HG02623 (cell line): ENCODE measurements around the gene PPAN.

Experiments used
- ATAC-seq: cut with Tn5 transposase; IDR thresholded peaks from one replicate; pipeline ENCODE4 v1.9.1; 2021; ENCODE audit warnings: moderate library complexity; ENCODE audit not compliant: unreplicated experiment

PPAN gene

GRCh38 chr19:10112895-10113591, 6.9 kb downstream of the PPAN start:
- no peak for ATAC-seq

GRCh38 chr19:10113592-10113963, 7.4 kb downstream of the PPAN start:
- ATAC-seq, result no peak

- no peak for ATAC-seq
Observed at GRCh38 chr19:10113964-10114650, 7.9 kb downstream of the PPAN start.

GRCh38 chr19:10114651-10115391, 8.7 kb downstream of the PPAN start:
- no peak for ATAC-seq

GRCh38 chr19:10115392-10116084, 9.4 kb downstream of the PPAN start:
- no peak for ATAC-seq

- no peak for ATAC-seq
Observed at GRCh38 chr19:10116085-10116865, 10.1 kb downstream of the PPAN start.

- no peak for ATAC-seq
Observed at GRCh38 chr19:10116866-10117616, 10.9 kb downstream of the PPAN start.

- no peak for ATAC-seq
Observed at GRCh38 chr19:10118960-10119359, 12.8 kb downstream of the PPAN start.

- ATAC-seq, result no peak
Observed at GRCh38 chr19:10120538-10121189, 14.5 kb downstream of the PPAN start.

GRCh38 chr19:10122045-10122444, 15.9 kb downstream of the PPAN start:
- ATAC-seq, result no peak

GRCh38 chr19:10124429-10124828, 18.3 kb downstream of the PPAN start:
- no peak for ATAC-seq

GRCh38 chr19:10126213-10126639, 20.1 kb downstream of the PPAN start:
- ATAC-seq, result no peak

GRCh38 chr19:10132905-10133304, 26.7 kb downstream of the PPAN start:
- ATAC-seq, result no peak

- ATAC-seq, result no peak
Observed at GRCh38 chr19:10133596-10133995, 27.4 kb downstream of the PPAN start.

- no peak for ATAC-seq
Observed at GRCh38 chr19:10134040-10134439, 27.9 kb downstream of the PPAN start.

- ATAC-seq, result no peak
Observed at GRCh38 chr19:10135551-10136334, 29.6 kb downstream of the PPAN start.

GRCh38 chr19:10136936-10137335, 30.8 kb downstream of the PPAN start:
- no peak for ATAC-seq
